Measurements from ENCODE around the gene OR6J1.

GRCh38 chr14:22614240-22614799 is 29.8 kb downstream of the OR6J1 start:
- no peak for TF ChIP-seq CTCF (conservative IDR thresholded peaks at IDR 0.05; ENCODE audit: low read depth, low read length)
- no peak for TF ChIP-seq EZH2 (IDR thresholded peaks at IDR 0.05; ENCODE audit: borderline replicate concordance, low read depth, low read length, poor library complexity, severe bottlenecking)

Measured in A673 (cell line).